ENCODE measurements around the gene CDH22. TPM values are rescaled to one million over a fixed set of nuclear protein-coding genes. Genes with fewer than 3 reads are reported as not detected.

The CDH22 gene
- polyA plus RNA-seq, 1 donor from 2014 or later = 2.1 TPM

GRCh38 chr20:46195264-46196036 is 112.8 kb downstream of the CDH22 start:
- H3K9me2 ChIP-seq (ENCODE audit: insufficient read depth, low read length) = no peaks in the 10 kb centered on the region
- no peaks in the 10 kb centered on the region for H3K27me3 ChIP-seq (ENCODE audit: insufficient read depth, low read depth, low read length)
- TF ChIP-seq CTCF (IDR thresholded peaks at IDR 0.05; ENCODE audit: poor library complexity, severe bottlenecking) = no peak
- TF ChIP-seq EZH2 (IDR thresholded peaks at IDR 0.05; ENCODE audit: borderline replicate concordance, insufficient read depth, low read length, poor library complexity, severe bottlenecking) = no peak
- TF ChIP-seq RAD21 (conservative IDR thresholded peaks at IDR 0.05) = no peak
- no peak for TF ChIP-seq MXI1 (conservative IDR thresholded peaks at IDR 0.05; ENCODE audit: poor library complexity, severe bottlenecking)
- TF ChIP-seq REST (IDR thresholded peaks at IDR 0.05; ENCODE audit: borderline replicate concordance) = no peak
- no peak for TF ChIP-seq EP300 (conservative IDR thresholded peaks at IDR 0.05; ENCODE audit: poor library complexity, severe bottlenecking)
- no peak for TF ChIP-seq SMC3 (conservative IDR thresholded peaks at IDR 0.05; ENCODE audit: poor library complexity)
- TF ChIP-seq POLR2AphosphoS5 (IDR thresholded peaks at IDR 0.05) = no peak
- no peak for TF ChIP-seq TAF1 (IDR thresholded peaks at IDR 0.05; ENCODE audit: low read depth)
- no peaks in the 10 kb centered on the region for H3K79me2 ChIP-seq (replicated peaks; ENCODE audit: insufficient read depth, low read length)
- no peaks in the 10 kb centered on the region for H3K9me3 ChIP-seq (ENCODE audit: low read length)
- H4K20me1 ChIP-seq (ENCODE audit: insufficient read depth) = no peaks in the 10 kb centered on the region
- no peak overlapping the region for H3K4me2 ChIP-seq (ENCODE audit: low read length)
- H3K27ac ChIP-seq (ENCODE audit: low read length) = no peak overlapping the region
- H3K9ac ChIP-seq (ENCODE audit: low read length) = no peak overlapping the region
- no peaks in the 10 kb centered on the region for H3K36me3 ChIP-seq (ENCODE audit: insufficient read depth, low read length)
- no peak overlapping the region for H2AFZ ChIP-seq (ENCODE audit: low read depth, low read length)
- no peaks in the 10 kb centered on the region for H3F3A ChIP-seq (ENCODE audit: insufficient read depth, low read length, poor library complexity, severe bottlenecking)
- no peak overlapping the region for H3K4me3 ChIP-seq (ENCODE audit: low read length)

GRCh38 chr20:46194409-46194808 is 113.9 kb downstream of the CDH22 start:
- Histone ChIP-seq H3F3A (ENCODE audit: insufficient read depth, low read length, poor library complexity, severe bottlenecking) (no peaks in the 10 kb centered on the region), H3K27me3 (ENCODE audit: insufficient read depth, low read depth, low read length) (no peaks in the 10 kb centered on the region), H4K20me1 (ENCODE audit: insufficient read depth) (no peaks in the 10 kb centered on the region), H3K9ac (ENCODE audit: low read length) (no peak overlapping the region), H2AFZ (ENCODE audit: low read depth, low read length) (no peak overlapping the region), H3K9me2 (ENCODE audit: insufficient read depth, low read length) (no peaks in the 10 kb centered on the region), H3K9me3 (ENCODE audit: low read length) (no peaks in the 10 kb centered on the region), H3K4me2 (ENCODE audit: low read length) (no peak overlapping the region), H3K36me3 (ENCODE audit: insufficient read depth, low read length) (no peaks in the 10 kb centered on the region), H3K79me2 (replicated peaks; ENCODE audit: insufficient read depth, low read length) (no peaks in the 10 kb centered on the region), H3K27ac (ENCODE audit: low read length) (no peak overlapping the region), H3K4me3 (ENCODE audit: low read length) (no peak overlapping the region)
- TF ChIP-seq EZH2 (IDR thresholded peaks at IDR 0.05; ENCODE audit: borderline replicate concordance, insufficient read depth, low read length, poor library complexity, severe bottlenecking) (no peak), RAD21 (conservative IDR thresholded peaks at IDR 0.05) (no peak), POLR2AphosphoS5 (IDR thresholded peaks at IDR 0.05) (no peak), CTCF (IDR thresholded peaks at IDR 0.05; ENCODE audit: poor library complexity, severe bottlenecking) (no peak), SMC3 (conservative IDR thresholded peaks at IDR 0.05; ENCODE audit: poor library complexity) (no peak), EP300 (conservative IDR thresholded peaks at IDR 0.05; ENCODE audit: poor library complexity, severe bottlenecking) (no peak), TAF1 (IDR thresholded peaks at IDR 0.05; ENCODE audit: low read depth) (no peak), REST (IDR thresholded peaks at IDR 0.05; ENCODE audit: borderline replicate concordance) (no peak), MXI1 (conservative IDR thresholded peaks at IDR 0.05; ENCODE audit: poor library complexity, severe bottlenecking) (no peak)

Measured in neural cell (in vitro differentiated cells).